ENCODE data around the gene SH2D3A. TPM values are rescaled to one million over a fixed set of nuclear protein-coding genes. Genes with fewer than 3 reads are reported as not detected.

SH2D3A gene
- total and polyA plus RNA-seq, 2 donors (not counting 1 experiment from before 2014, with no cell fraction given) = not detected

- H2AFZ ChIP-seq (ENCODE audit: low read length) = no peak overlapping the region
- no peak for TF ChIP-seq CTCF (conservative IDR thresholded peaks at IDR 0.05 in 1 of 2, IDR thresholded peaks at IDR 0.05 in 1 of 2; ENCODE audit: low read depth in 1 of 2, low read length in 2 of 2)
- TF ChIP-seq EZH2 (IDR thresholded peaks at IDR 0.05; ENCODE audit: low read length, missing control alignments) = no peak
- no peaks in the 10 kb centered on the region for H3K27me3 ChIP-seq (ENCODE audit: control insufficient read depth, insufficient read depth, low read length)
- no peak for DNase-seq (ENCODE audit: low read depth in 2 of 2)
- H3K36me3 ChIP-seq (ENCODE audit: control insufficient read depth, insufficient read depth, low read length) = peaks cover 3% of the 10 kb centered on the region
- H3K4me3 ChIP-seq (replicated peaks in 1 of 4; ENCODE audit: control extremely low read depth in 1 of 4, insufficient read depth in 1 of 4, low read depth in 3 of 4, low read length in 4 of 4) = no peak overlapping the region
- peaks cover 16% of the 10 kb centered on the region for H3K4me1 ChIP-seq (ENCODE audit: control insufficient read depth, extremely low read depth, insufficient read depth, low read length)
- H3K27ac ChIP-seq (ENCODE audit: insufficient read depth, low read length) = no peak overlapping the region
- no peak overlapping the region for H3K9ac ChIP-seq (ENCODE audit: insufficient read depth, low read length)
- H3K9me3 ChIP-seq (ENCODE audit: control insufficient read depth, insufficient read depth, low read depth, low read length) = no peaks in the 10 kb centered on the region
- no peaks in the 10 kb centered on the region for H3K79me2 ChIP-seq (ENCODE audit: control insufficient read depth, insufficient read depth, low read length)
- no peak overlapping the region for H3K4me2 ChIP-seq (ENCODE audit: extremely low read depth, insufficient read depth, low read length)
- H4K20me1 ChIP-seq (ENCODE audit: control insufficient read depth, extremely low read depth, insufficient read depth, low read length) = no peaks in the 10 kb centered on the region
These were observed 33.0 kb downstream of the SH2D3A start for GRCh38 chr19:6734096-6734696.

- Histone ChIP-seq H3K27ac (ENCODE audit: insufficient read depth, low read length) (no peak overlapping the region), H3K4me3 (replicated peaks in 1 of 4; ENCODE audit: control extremely low read depth in 1 of 4, insufficient read depth in 1 of 4, low read depth in 3 of 4, low read length in 4 of 4) (no peak overlapping the region), H4K20me1 (ENCODE audit: control insufficient read depth, extremely low read depth, insufficient read depth, low read length) (no peaks in the 10 kb centered on the region), H3K36me3 (ENCODE audit: control insufficient read depth, insufficient read depth, low read length) (peaks cover 3% of the 10 kb centered on the region), H3K9ac (ENCODE audit: insufficient read depth, low read length) (no peak overlapping the region), H3K27me3 (ENCODE audit: control insufficient read depth, insufficient read depth, low read length) (no peaks in the 10 kb centered on the region), H2AFZ (ENCODE audit: low read length) (no peak overlapping the region), H3K4me2 (ENCODE audit: extremely low read depth, insufficient read depth, low read length) (no peak overlapping the region), H3K9me3 (ENCODE audit: control insufficient read depth, insufficient read depth, low read depth, low read length) (no peaks in the 10 kb centered on the region), H3K4me1 (ENCODE audit: control insufficient read depth, extremely low read depth, insufficient read depth, low read length) (peaks cover 9% of the 10 kb centered on the region), H3K79me2 (ENCODE audit: control insufficient read depth, insufficient read depth, low read length) (no peaks in the 10 kb centered on the region)
- DNase-seq (ENCODE audit: low read depth in 2 of 2) = no peak
- TF ChIP-seq CTCF (conservative IDR thresholded peaks at IDR 0.05 in 1 of 2, IDR thresholded peaks at IDR 0.05 in 1 of 2; ENCODE audit: low read depth in 1 of 2, low read length in 2 of 2) (peak; percentile 8 to 16), EZH2 (IDR thresholded peaks at IDR 0.05; ENCODE audit: low read length, missing control alignments) (no peak)
These were observed 33.7 kb downstream of the SH2D3A start for GRCh38 chr19:6733338-6734095.

- no peaks in the 10 kb centered on the region for H3K27me3 ChIP-seq (ENCODE audit: control insufficient read depth, insufficient read depth, low read length)
- peaks cover 3% of the 10 kb centered on the region for H3K36me3 ChIP-seq (ENCODE audit: control insufficient read depth, insufficient read depth, low read length)
- no peaks in the 10 kb centered on the region for H3K79me2 ChIP-seq (ENCODE audit: control insufficient read depth, insufficient read depth, low read length)
- H3K27ac ChIP-seq (ENCODE audit: insufficient read depth, low read length) = no peak overlapping the region
- H3K4me3 ChIP-seq (replicated peaks in 1 of 4; ENCODE audit: control extremely low read depth in 1 of 4, insufficient read depth in 1 of 4, low read depth in 3 of 4, low read length in 4 of 4) = no peak overlapping the region
- no peak overlapping the region for H2AFZ ChIP-seq (ENCODE audit: low read length)
- no peaks in the 10 kb centered on the region for H3K9me3 ChIP-seq (ENCODE audit: control insufficient read depth, insufficient read depth, low read depth, low read length)
- peaks cover 3% of the 10 kb centered on the region for H3K4me1 ChIP-seq (ENCODE audit: control insufficient read depth, extremely low read depth, insufficient read depth, low read length)
- H3K9ac ChIP-seq (ENCODE audit: insufficient read depth, low read length) = no peak overlapping the region
- DNase-seq (ENCODE audit: low read depth in 2 of 2) = no peak
- no peak overlapping the region for H3K4me2 ChIP-seq (ENCODE audit: extremely low read depth, insufficient read depth, low read length)
- no peaks in the 10 kb centered on the region for H4K20me1 ChIP-seq (ENCODE audit: control insufficient read depth, extremely low read depth, insufficient read depth, low read length)
- TF ChIP-seq EZH2 (IDR thresholded peaks at IDR 0.05; ENCODE audit: low read length, missing control alignments) = no peak
- TF ChIP-seq CTCF (conservative IDR thresholded peaks at IDR 0.05 in 1 of 2, IDR thresholded peaks at IDR 0.05 in 1 of 2; ENCODE audit: low read depth in 1 of 2, low read length in 2 of 2) = no peak
These were observed 34.4 kb downstream of the SH2D3A start for GRCh38 chr19:6732803-6733337.

Data from fibroblast of lung (primary cell).